C4-2B (cell line): ENCODE data around the gene PARD3B.

ENCODE experiments used
- H3K27ac ChIP-seq: fragments of 450-650 bp; 2 replicates; pipeline ENCODE4 v1.5.1; 2017
- CTCF ChIP-seq: fragments of 450-650 bp; conservative IDR thresholded peaks from 2 replicates; pipeline ENCODE4 v1.5.1; 2017; ENCODE audit warnings: mild to moderate bottlenecking
- ZFX ChIP-seq: fragments of 450-650 bp; IDR thresholded peaks from 2 replicates; pipeline ENCODE4 v1.6.1; 2017

Gene PARD3B

DNA sequence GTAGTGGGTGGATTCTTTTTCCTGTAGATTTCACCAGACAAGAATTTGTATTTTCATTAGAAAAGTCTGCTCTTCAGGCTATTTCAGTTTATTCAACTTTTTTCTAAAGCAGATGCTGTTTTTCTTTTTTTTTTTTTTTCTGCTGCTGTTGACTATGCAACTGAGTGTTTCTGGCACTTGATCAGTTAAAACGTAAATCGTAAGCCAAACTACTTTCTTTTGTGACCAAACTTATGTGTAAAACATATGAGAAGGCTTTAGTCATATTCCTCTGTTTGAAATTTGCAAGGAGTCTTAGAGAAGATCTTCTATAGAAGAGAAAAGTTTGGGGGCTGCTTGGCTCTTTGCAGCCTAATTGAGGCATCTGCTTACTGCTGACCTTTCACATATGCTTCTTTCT lies 170.1 kb downstream of the PARD3B start:
- TF ChIP-seq CTCF: no peak
- TF ChIP-seq ZFX: no peak
- no peak overlapping the region for H3K27ac ChIP-seq

- no peak for TF ChIP-seq CTCF
- TF ChIP-seq ZFX: no peak
- no peak overlapping the region for H3K27ac ChIP-seq
Measured at GRCh38 chr2:204717591-204717990, 172.3 kb downstream of the PARD3B start.

DNA sequence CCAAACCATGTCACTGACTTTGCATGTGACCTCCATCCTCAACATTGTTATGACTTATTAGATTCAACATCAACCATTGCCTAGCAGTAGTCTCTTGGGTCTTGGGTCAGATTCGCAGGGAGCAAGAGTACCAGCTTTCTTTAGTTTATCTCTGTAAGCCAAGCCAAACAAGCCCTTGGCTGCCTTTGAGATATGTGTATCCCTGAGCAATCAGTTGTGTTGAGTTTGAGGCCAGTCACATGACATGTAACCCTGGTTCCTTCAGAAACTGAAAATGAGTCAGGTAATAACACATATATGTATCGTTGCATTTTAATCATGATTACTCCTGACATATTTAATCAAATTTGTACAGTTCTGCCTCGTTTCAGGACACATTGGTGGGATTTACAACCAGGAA lies 173.3 kb downstream of the PARD3B start:
- no peak overlapping the region for H3K27ac ChIP-seq
- TF ChIP-seq CTCF (no peak), ZFX (no peak)

DNA sequence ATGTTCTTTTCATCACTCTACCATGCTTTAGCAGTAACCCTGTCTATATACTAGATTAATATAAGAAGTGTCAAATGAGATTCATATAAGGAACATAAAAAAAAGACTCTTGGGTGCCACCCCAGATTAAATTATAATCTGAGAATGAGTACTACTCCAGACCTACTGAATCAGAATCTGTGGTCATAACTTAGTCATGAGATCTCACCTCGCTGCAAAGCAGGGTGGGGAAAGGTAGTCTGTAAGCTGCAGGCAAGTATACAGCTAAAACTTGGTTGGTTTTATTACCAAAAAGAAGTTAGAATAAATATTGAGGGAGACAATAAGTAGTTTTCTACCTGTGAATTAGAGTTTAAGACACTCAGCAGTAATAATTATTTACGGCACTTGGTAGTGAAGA lies 175.6 kb downstream of the PARD3B start:
- no peak overlapping the region for H3K27ac ChIP-seq
- no peak for TF ChIP-seq CTCF
- TF ChIP-seq ZFX: no peak

- no peak overlapping the region for H3K27ac ChIP-seq
- no peak for TF ChIP-seq CTCF
- no peak for TF ChIP-seq ZFX
Measured at GRCh38 chr2:204722207-204722606, 176.9 kb downstream of the PARD3B start.

DNA sequence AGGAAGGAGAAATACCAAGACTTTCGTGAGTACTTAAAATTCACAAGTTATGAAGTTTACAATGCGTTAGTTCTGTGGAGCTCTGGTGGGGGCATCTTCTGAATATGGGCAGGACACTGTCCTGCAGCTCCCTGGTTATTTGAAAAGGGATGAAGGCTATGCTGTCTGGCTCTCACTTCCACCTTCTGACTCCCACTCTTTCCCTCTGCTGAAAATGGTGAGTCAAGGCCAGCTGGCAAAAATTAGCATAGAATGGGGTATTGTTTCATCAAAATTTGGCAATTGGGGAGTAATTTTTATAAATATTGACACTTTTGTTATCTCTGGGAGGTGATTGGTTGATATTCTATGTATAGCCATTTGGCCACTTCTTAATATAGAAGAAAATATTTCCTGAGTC lies 177.4 kb downstream of the PARD3B start:
- H3K27ac ChIP-seq: no peak overlapping the region
- TF ChIP-seq ZFX (no peak), CTCF (no peak)

GRCh38 chr2:204725693-204726360 lies 180.6 kb downstream of the PARD3B start:
- TF ChIP-seq CTCF (no peak), ZFX (no peak)
- no peak overlapping the region for H3K27ac ChIP-seq
